ENCODE measurements around the gene MSH5.
"Not testable (repeated sequence)": the region's sequence is repeated elsewhere in the genome, so short reads cannot be mapped to it uniquely, and the experiment has no call there.

The MSH5 gene

GRCh38 chr6:31776485-31776988 is 36.7 kb downstream of the MSH5 start:
- peak overlapping the region; percentile 57 for H3K27ac ChIP-seq

DNA sequence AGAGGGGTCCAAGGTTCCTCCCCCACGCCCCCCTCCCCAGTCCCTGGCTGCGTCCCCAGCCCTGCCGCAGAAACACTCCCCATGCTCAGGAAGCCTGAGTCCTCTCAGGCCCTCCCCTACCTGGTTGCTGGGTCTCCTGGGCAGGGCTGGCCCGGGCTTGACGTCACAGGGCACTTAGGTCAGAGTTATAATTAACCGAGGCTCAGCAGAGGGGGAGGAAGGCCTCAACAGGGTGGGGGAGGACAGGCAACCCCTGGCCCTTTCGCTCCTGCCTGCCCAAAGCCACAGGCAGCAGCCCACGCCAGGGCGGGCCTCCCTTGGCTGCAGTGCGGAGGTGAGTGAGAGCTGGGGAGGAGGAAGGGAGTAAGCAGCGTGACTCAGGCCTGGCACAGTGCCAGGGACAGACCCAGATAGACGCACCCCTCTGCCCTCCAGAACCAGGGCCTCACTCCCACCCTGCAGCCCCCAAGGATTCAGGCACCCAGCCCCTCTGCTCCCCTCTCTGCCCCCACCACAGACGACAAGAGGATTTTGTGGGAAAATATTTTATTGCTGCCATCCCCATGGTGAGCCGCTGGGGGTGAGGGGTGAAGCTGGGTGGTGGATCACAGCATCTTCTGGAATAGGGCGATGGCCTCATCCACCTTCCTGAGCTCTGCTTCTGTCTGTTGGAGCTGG is 37.3 kb downstream of the MSH5 start, which contains the start of gene VWA7:
Gene VWA7, minus strand, starts transcription at position 340 of the 678 bp plus-strand sequence. CDS start 549 bp downstream, outside the sequence.
- DNase-seq (ENCODE audit: low read depth, low spot score): peak; percentile 72
- H3K27ac ChIP-seq: peak within 1 kb of the TSS; percentile 57

More at GRCh38 chr6:31776485-31776988, 36.7 kb downstream of the MSH5 start:
- DNase-seq (ENCODE audit: low read depth, low spot score): no peak

- peak overlapping the region; percentile 57 for H3K27ac ChIP-seq
Observed at GRCh38 chr6:31777667-31778050, 37.9 kb downstream of the MSH5 start.

GRCh38 chr6:31778193-31778592 is 38.4 kb downstream of the MSH5 start:
- H3K27ac ChIP-seq: no peak overlapping the region

More at GRCh38 chr6:31777667-31778050, 37.9 kb downstream of the MSH5 start:
- DNase-seq (ENCODE audit: low read depth, low spot score): no peak

DNA sequence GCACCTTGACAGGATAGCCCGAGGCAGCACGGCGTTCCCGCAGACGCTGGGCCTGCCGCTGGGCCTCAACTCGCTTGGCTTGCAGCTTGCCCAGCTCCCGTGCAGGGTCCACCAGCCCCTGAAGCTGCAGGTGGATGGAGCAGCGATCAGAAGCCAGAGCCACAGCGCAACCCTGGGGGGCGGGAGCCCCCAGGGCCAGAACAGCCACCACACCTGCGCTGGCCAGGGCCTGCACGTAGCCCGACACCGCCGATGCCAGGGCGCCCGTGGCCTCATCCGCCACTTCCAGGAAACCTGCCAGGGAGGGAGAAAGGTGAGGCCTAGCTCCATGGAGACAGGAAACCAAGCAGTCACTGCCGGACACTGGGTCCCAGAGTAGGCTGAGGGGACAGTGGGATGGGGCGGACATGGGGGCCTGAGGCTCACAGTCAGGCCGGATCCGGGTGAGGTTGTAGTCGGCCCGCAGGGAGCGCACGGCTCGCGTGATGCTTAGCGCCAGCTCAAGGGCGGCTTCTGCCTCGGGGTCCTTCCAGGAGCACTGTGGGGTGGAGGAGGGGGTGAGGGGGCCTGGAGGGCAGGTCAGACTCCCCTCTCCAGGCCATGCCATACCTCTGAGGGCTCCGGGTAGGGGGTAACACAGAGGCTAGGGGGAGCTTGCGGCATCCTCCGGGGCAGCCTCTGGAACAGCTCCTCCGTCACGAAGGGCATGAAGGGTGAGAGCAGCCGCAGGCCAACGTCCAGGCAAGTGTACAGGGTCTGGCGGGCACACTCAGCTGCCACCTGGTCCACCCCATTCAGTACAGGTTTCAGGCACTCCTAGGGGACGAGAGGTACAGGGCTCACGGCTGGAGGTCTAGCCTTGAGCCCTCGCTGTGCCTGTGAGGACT is 39.4 kb downstream of the MSH5 start:
- no peak for DNase-seq (ENCODE audit: low read depth, low spot score)
- no peak overlapping the region for H3K27ac ChIP-seq

More at GRCh38 chr6:31778193-31778592, 38.4 kb downstream of the MSH5 start:
- no peak for DNase-seq (ENCODE audit: low read depth, low spot score)

DNA sequence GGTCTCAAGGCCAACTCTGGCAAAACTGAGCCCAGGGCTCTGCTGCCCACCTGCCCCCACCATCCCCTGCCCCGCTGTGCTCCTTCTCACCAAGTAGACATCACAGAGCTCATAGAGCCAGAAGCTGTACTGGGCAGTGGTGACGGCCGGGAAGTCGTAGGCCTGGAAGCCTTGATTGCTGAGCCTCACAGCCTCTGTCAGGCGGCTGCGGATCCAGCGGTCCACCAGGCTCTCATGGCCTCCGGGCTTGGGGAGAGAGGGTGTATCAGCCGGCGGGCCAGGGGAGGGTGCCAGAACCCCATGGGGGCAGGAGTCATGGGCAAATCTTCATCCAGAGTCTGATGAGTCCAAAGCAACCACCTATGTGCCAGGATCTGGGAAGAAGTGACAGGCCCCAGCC is 40.1 kb downstream of the MSH5 start:
- no peak overlapping the region for H3K27ac ChIP-seq
- no peak for DNase-seq (ENCODE audit: low read depth, low spot score)

DNA sequence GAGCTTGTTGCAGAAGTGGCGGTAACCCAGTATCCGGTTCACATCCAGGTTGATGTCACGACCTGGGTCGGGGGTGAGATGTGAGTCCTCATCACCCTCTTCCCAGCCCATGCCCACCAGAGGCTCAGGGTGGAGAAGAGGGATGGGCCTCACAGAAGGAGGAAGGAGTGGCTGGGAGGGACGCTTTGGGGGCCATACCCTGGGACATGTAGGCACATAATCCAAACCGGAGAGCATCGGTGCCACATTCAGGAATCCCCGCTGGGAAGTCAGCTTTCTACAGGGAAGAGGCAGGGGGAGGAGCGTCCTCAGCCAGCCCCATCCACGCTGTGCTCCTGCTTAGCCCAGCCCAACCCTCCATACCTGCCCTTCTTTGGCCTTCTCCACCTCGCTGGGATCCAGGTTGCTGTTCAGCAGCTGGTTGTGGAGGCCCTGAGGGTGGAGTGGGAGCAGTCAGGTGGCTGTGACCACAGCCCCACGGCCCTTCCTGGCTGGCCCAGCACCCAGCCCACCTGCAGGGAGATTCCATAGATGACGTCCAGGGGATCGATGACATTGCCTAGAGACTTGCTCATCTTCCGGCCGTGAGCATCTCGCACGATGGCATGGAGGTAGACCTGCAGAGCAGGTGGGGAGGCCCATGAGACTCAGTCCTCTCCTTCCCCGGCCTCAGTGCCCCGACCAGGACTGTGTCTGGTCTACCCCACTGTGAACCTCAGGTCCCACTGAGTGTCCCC is 40.9 kb downstream of the MSH5 start:
- H3K27ac ChIP-seq: no peak overlapping the region
- no peak for DNase-seq (ENCODE audit: low read depth, low spot score)

- DNase-seq (ENCODE audit: low read depth, low spot score): no peak
- H3K27ac ChIP-seq: no peak overlapping the region
Observed at GRCh38 chr6:31781244-31782125, 41.7 kb downstream of the MSH5 start.

GRCh38 chr6:31782126-31782855 is 42.5 kb downstream of the MSH5 start:
- no peak overlapping the region for H3K27ac ChIP-seq
- DNase-seq (ENCODE audit: low read depth, low spot score): no peak

DNA sequence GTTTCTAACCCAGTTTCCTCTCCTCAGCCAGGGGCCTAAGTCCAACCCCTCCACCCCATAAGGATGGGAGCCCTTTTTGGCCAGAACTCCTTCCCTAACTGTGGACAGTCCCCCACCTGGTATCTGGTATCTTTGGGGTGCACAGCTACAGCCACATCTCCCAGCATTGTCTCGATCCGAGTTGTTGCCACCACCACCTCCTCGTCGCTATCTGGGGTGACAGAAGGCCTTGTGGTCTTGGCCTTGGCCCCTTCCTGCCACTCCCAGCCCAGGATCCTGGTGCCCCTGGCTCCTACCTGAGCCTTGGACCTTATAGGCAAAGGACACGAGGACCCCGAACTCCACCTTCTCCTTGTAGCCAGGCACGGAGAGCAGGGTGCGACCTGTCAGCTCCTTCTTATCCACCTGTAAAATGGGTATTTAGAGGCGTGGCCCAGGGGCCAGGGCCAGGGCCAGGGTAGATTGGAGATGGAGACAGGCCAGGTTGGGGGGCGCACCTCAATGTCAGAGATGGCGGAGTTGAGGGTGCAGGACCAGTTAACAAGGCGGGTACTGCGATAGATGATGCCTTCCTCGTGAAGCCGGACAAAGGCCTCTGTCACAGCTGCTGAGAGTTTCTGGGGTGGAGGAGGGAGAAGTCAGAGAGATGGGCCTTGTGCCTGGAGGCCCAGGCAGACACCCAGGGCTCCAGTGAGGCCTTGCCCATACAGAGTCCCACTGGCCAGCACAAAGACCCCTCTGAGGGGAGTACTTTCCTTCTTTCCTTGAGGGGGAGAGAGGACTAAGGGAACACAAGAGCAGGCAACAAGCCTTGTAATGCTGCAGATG is 44.5 kb downstream of the MSH5 start:
- no peak overlapping the region for H3K27ac ChIP-seq
- no peak for DNase-seq (ENCODE audit: low read depth, low spot score)

GRCh38 chr6:31785475-31785874 is 45.7 kb downstream of the MSH5 start:
- no peak for DNase-seq (ENCODE audit: low read depth, low spot score)
- H3K27ac ChIP-seq: no peak overlapping the region

GRCh38 chr6:31791324-31792089 is 51.7 kb downstream of the MSH5 start:
- DNase-seq (ENCODE audit: low read depth, low spot score): no peak
- peak overlapping the region; percentile 94 for H3K27ac ChIP-seq

- peak overlapping the region; percentile 94 for H3K27ac ChIP-seq
Observed at GRCh38 chr6:31792090-31792374, 52.2 kb downstream of the MSH5 start.

DNA sequence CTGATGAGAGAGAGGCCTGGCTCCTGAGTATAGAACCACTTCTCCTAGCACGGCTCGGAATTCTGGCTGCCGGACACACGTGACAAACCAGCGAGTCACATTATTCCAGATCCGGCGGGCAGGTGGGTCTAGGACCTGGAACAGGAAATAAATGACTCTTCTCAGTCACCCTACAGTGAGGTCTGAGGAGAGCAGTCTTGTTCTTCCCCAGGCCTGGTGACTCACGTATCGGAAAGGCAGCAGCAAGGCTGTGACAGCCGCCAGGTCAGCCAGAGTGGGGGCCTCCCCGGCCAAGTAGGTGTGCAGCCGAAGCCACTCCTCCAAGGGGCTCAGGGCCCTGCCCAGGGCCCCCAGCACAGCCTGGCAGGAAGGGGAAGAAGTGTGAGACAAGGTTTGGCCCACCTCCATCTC is 53.0 kb downstream of the MSH5 start:
- peak; percentile 66 for DNase-seq (ENCODE audit: low read depth, low spot score)
- peak overlapping the region; percentile 94 for H3K27ac ChIP-seq

More at GRCh38 chr6:31792090-31792374, 52.2 kb downstream of the MSH5 start:
- DNase-seq (ENCODE audit: low read depth, low spot score): no peak

- DNase-seq (ENCODE audit: low read depth, low spot score): not testable (repeated sequence)
- H3K27ac ChIP-seq: peak overlapping the region; percentile 94
Observed at GRCh38 chr6:31793927-31794245, 54.1 kb downstream of the MSH5 start.

DNA sequence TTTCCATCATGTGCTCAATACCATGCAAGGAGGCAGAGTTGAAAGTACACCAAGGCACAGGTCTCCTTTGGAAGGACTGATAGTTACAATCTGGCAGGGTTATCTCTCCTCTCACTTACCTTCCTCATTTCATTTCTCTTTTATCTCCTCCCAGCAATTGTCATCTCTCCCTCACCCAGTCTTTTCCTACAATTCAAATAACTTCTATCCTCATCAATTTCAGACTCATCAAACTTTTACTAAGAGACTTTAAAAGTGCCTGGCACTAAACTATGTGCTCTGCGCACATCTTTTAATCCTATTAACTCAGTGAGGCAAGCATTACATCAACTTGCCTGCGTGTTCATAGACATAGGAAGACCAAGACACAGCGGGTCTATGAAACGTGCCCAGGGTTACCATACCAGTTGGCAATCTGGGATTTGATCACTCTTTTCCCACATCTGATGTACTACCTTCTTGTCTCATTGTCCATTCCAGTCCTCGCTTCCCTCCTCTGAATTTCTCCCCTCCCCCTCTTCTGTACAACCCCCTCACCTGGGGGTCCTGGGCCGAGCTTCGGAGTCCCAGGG is 54.6 kb downstream of the MSH5 start:
- DNase-seq (ENCODE audit: low read depth, low spot score): no peak
- H3K27ac ChIP-seq: peak overlapping the region; percentile 94

All from epithelial cell of prostate (primary cell).